Right lobe of liver (tissue), 6 donors: ENCODE data around the gene RERE. TPM values are rescaled to one million over a fixed set of nuclear protein-coding genes. Genes with fewer than 3 reads are reported as not detected.
"Not testable (repeated sequence)": the region's sequence is repeated elsewhere in the genome, so short reads cannot be mapped to it uniquely, and the experiment has no call there.

Source experiments
- ATAC-seq, 4 donors: fragments of 200-7000 bp; cut with Tn5 transposase; one replicate each; pipeline ENCODE4 v1.9.1; 2020; ENCODE audit warnings: mild to moderate bottlenecking in 4 of 4, moderate library complexity in 4 of 4
- DNase-seq, 3 donors: peaks; one replicate each; pipeline ENCODE4 v3.0.0-alpha.2; 2020
- H3K27ac ChIP-seq, 3 donors: fragments of 200-600 bp; one replicate each; pipeline ENCODE4 v1.8.0; 2022
- H3K27me3 ChIP-seq, 2 donors: fragments of 200-600 bp; one replicate each; pipeline ENCODE4 v1.8.0; 2022
- H3K36me3 ChIP-seq, 4 donors: fragments of 200-600 bp; sonication (generic) in 1 of 4; one replicate each; pipeline versions ENCODE4 v1.5.1 to v1.8.0; 2017 to 2022; ENCODE audit warnings: control low read depth in 1 of 4
- H3K4me1 ChIP-seq, 4 donors: fragments of 200-600 bp; sonication (generic) in 1 of 4; one replicate each; pipeline versions ENCODE4 v1.5.1 to v1.8.0; 2017 to 2022; ENCODE audit warnings: control low read depth in 1 of 4
- H3K4me3 ChIP-seq, 3 donors: fragments of 200-600 bp; one replicate each; pipeline ENCODE4 v1.8.0; 2022
- H3K9me3 ChIP-seq, 4 donors: fragments of 200-600 bp; sonication (generic) in 1 of 4; one replicate each; pipeline versions ENCODE4 v1.5.1 to v1.8.0; 2017 to 2022; ENCODE audit warnings: control low read depth in 1 of 4
- POLR2A ChIP-seq: fragments of 450-650 bp; IDR thresholded peaks from one replicate; pipeline ENCODE4 v1.6.1; 2017; ENCODE audit warnings: antibody characterized with exemption, mild to moderate bottlenecking
- WGBS: methylation state at CpG from one replicate; pipeline ENCODE4 v1.1.6; 2018; ENCODE audit warnings: low coverage, low lambda C conversion rate; ENCODE audit not compliant: insufficient coverage; ENCODE audit errors: missing lambda C conversion rate; 5-methylcytosine and 5-hydroxymethylcytosine counted together
- intact Hi-C, 2 donors: fragments of 100-400 bp; cut with DNase I; formaldehyde crosslinking; loops; one replicate each; pipeline versions ENCODE4 v1.11.2 to v1.14.1; 2022
- total RNA-seq, 6 experiments: library from RNA; depleted of rRNA in 2 of 6; stranded (reverse); fragments of >200 nt in 2 of 6; fragmentation: NEBNext Ultra II Directional in 3 of 6; extraction: Animal tissue kit (Norgen Biotek cat#: 25700) in 3 of 6; gene quantifications; one replicate each; pipeline versions ENCODE4 v1.1.0 to v1.2.4, GENCODE V29; 2016 to 2023
- TF ChIP-seq, protein P1 (sequence below), 4 donors: fragments of 200-600 bp in 3 of 4; fragments of 450-650 bp in 1 of 4; IDR thresholded peaks; one replicate each; pipeline versions ENCODE4 v1.5.1 to v1.8.0; 2016 to 2022; ENCODE audit warnings: antibody characterized with exemption in 4 of 4, mild to moderate bottlenecking in 2 of 4
- donor health status: DM: no; HTN: yes; CAD: no.
- donor health status: DM: no; HTN: no; CAD: no.
- donor health status: DM: no; HTN: no; CAD: no.
- donor health status: DM: no; HTN: yes; CAD: no.
- donor health status: DM: no; HTN: yes; CAD: no.

The RERE gene
- total RNA-seq, 6 experiments from 2014 or later, result 17.5 to 38.4 (median 25.0) TPM

DNA sequence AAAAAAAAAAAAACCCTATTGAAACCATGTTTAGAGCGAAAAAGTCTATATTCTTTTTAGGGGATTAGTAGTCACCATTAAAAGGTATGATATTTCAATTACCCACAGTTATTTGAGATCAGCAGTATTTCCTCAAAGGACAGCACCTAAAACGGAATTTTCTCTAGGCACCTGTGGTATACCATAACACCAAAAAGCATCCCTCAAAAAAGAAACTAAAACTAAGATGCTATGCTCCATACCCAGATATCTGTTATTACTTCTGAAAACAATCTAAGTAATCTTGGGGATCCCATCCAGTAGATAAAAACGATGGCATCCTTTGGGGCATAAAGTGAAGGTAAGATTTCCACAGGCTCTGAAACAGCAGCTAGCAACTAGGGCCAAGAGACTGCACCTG, 89.0 kb downstream of the RERE start:
- Histone ChIP-seq H3K4me3 (no peak overlapping the region), H3K9me3 (no peaks in the 10 kb centered on the region), H3K27ac (no peak overlapping the region), H3K4me1 (peaks cover 0 to 7% (median 2%) of the 10 kb centered on the region in 4 donors), H3K27me3 (no peaks in the 10 kb centered on the region), H3K36me3 (no peaks in the 10 kb centered on the region)
- ATAC-seq (no peak), DNase-seq (no peak)
- intact Hi-C loops, result loop anchor here in 1 of 2 donors (10.0 kb wide), 1 partner anchor 164 kb away; no protein-coding TSS in a partner anchor
- 65% methylated on average over 3 of the region's 3 CpGs for WGBS
- TF ChIP-seq, protein P1, sequence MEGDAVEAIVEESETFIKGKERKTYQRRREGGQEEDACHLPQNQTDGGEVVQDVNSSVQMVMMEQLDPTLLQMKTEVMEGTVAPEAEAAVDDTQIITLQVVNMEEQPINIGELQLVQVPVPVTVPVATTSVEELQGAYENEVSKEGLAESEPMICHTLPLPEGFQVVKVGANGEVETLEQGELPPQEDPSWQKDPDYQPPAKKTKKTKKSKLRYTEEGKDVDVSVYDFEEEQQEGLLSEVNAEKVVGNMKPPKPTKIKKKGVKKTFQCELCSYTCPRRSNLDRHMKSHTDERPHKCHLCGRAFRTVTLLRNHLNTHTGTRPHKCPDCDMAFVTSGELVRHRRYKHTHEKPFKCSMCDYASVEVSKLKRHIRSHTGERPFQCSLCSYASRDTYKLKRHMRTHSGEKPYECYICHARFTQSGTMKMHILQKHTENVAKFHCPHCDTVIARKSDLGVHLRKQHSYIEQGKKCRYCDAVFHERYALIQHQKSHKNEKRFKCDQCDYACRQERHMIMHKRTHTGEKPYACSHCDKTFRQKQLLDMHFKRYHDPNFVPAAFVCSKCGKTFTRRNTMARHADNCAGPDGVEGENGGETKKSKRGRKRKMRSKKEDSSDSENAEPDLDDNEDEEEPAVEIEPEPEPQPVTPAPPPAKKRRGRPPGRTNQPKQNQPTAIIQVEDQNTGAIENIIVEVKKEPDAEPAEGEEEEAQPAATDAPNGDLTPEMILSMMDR (IDR thresholded peaks at IDR 0.05), result no peak
- TF ChIP-seq POLR2A, result no peak

DNA sequence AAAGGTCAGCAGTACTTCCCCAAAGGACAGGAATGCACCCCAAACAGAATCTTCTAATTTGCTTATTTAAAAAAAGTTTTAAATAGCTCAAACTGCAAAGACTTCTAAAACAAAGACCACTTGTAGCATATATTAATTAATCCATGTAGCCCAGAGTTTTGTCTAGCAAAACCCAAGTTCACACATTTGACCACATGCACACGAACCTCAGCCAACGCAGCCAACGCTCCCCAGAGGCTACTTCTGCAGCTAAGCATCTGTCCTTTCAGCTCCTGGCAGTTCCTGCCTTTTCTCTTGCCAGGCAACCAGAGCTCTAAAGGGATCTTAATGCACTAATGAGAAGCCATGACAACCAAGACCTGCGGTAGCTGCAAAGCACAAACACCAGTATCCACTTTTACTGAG, 89.6 kb downstream of the RERE start:
- ATAC-seq (no peak), DNase-seq (no peak)
- H3K9me3 ChIP-seq, result no peaks in the 10 kb centered on the region
- no peaks in the 10 kb centered on the region for H3K36me3 ChIP-seq
- no peaks in the 10 kb centered on the region for H3K27me3 ChIP-seq
- no peak overlapping the region for H3K4me3 ChIP-seq
- TF ChIP-seq, protein P1 (IDR thresholded peaks at IDR 0.05), result no peak
- H3K27ac ChIP-seq, result no peak overlapping the region
- H3K4me1 ChIP-seq, result peaks cover 0 to 5% (median 1%) of the 10 kb centered on the region in 4 donors
- 66% methylated on average over 4 of the region's 4 CpGs for WGBS
- intact Hi-C loops, result loop anchor here in 1 of 2 donors (10.0 kb wide), 1 partner anchor 163 kb away; no protein-coding TSS in a partner anchor

DNA sequence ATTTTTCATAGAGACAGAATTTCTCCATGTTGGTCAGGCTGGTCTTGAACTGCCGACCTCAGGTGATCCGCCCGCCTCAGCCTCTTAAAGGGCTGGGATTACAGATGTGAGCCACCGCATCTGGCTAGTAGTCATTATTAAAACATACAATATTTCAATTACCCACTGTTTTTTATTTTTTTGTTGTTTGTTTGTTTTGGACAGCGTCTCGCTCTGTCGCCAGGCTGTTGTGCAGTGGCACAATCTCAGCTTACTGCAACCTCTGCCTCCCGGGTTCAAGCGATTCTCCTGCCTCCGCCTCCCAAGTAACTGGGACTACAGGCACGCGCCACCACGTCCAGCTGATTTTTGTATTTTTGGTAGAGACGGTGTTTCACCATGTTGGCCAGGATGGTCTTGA, 90.1 kb downstream of the RERE start:
- ATAC-seq, H3K36me3 ChIP-seq, DNase-seq, H3K27me3 ChIP-seq, H3K9me3 ChIP-seq, H3K27ac ChIP-seq, H3K4me3 ChIP-seq, H3K4me1 ChIP-seq: not testable (repeated sequence)
- 93% methylated on average over 10 of the region's 14 CpGs for WGBS
- intact Hi-C loops, result loop anchor here in 1 of 2 donors (10.0 kb wide), 1 partner anchor 163 kb away; no protein-coding TSS in a partner anchor

DNA sequence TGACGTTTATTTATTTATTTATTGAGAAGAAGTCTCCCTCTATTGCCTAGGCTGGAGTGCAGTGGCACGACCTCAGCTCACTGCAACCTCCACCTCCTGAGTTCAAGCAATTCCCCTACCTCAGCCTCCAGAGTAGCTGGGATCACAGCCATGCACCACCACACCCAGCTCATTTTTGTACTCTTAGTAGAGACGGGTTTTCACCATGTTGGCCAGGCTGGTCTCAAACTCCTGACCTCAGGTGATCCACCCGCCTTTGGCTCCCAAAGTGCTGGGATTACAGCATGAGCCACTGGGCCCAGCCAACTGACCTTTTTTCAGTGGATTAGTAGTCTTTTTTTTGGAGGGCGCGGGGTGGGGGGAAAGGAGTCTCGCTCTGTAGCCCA, 90.6 kb downstream of the RERE start:
- not testable (repeated sequence) for H3K4me3 ChIP-seq, H3K4me1 ChIP-seq, H3K27me3 ChIP-seq, H3K36me3 ChIP-seq, H3K9me3 ChIP-seq, H3K27ac ChIP-seq
- WGBS, result 15% methylated on average over 4 of the region's 7 CpGs
- DNase-seq (peak in 1 of 3 donors; percentile 70), ATAC-seq (peak; percentile 36 to 60 (median 50))
- intact Hi-C loops, result loop anchor here in 1 of 2 donors (10.0 kb wide), 1 partner anchor 162 kb away; no protein-coding TSS in a partner anchor

DNA sequence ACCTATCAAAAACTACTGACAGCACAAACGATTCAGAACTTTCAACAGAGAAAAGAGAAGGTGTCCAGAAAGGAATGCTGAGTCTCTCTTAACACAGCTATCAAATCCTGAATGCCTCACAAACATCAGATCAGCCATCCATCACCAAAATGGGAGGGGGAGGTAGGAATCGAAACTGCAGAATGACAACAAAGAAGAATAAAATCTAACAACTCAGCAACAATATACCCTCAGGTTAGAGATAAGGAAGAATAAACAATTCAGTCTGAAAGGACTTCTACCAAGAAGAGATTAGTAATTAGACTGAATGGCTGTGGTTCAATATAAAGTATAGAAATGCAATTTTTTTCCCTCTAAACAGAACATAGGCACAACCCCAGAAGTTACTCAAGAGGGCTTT, 94.4 kb downstream of the RERE start:
- TF ChIP-seq POLR2A, result no peak
- H3K27me3 ChIP-seq, result no peaks in the 10 kb centered on the region
- no peak overlapping the region for H3K4me3 ChIP-seq
- no peak for ATAC-seq
- intact Hi-C loops, result loop anchor here in 1 of 2 donors (10.0 kb wide), 1 partner anchor 158 kb away; no protein-coding TSS in a partner anchor
- H3K9me3 ChIP-seq, result no peaks in the 10 kb centered on the region
- no peak overlapping the region for H3K27ac ChIP-seq
- WGBS, result 45% methylated on average over 2 of the region's 2 CpGs
- peaks cover 0 to 7% (median 4%) of the 10 kb centered on the region in 4 donors for H3K4me1 ChIP-seq
- H3K36me3 ChIP-seq, result no peaks in the 10 kb centered on the region
- no peak for DNase-seq

DNA sequence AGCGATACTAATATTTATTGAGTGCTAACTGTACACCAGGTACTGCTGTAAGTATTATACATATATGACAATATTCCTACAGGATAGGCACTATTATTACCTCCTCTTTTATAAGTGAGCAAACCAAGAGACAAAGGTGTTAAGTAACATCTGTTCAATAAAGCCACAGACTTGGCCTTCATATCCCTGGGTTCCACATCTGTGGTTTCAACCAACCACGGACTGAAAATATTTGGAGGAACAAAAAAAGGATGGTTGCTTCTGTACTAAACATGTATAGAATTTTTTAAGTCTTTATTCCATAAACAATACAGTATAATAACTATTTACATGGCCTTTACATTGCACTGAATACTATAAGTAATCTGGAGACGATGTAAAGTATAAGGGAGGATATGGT, 95.1 kb downstream of the RERE start:
- H3K36me3 ChIP-seq, result no peaks in the 10 kb centered on the region
- H3K27ac ChIP-seq, result no peak overlapping the region
- H3K4me1 ChIP-seq, result peaks cover 0 to 9% (median 4%) of the 10 kb centered on the region in 4 donors
- no peaks in the 10 kb centered on the region for H3K9me3 ChIP-seq
- H3K4me3 ChIP-seq, result no peak overlapping the region
- TF ChIP-seq, protein P1 (IDR thresholded peaks at IDR 0.05), result no peak
- no peak for TF ChIP-seq POLR2A
- ATAC-seq, result no peak
- no peaks in the 10 kb centered on the region for H3K27me3 ChIP-seq
- DNase-seq, result no peak
- WGBS, result 90% methylated on average over 3 of the region's 3 CpGs
- intact Hi-C loops, result loop anchor here in 1 of 2 donors (10.0 kb wide), 1 partner anchor 158 kb away; no protein-coding TSS in a partner anchor
